Neural cell (in vitro differentiated cells): ENCODE data around the gene HIVEP2. TPM values are rescaled to one million over a fixed set of nuclear protein-coding genes. Genes with fewer than 3 reads are reported as not detected.

Experiments
- H2AFZ ChIP-seq: fragments of 200-600, 300-800 bp; sonication (generic), shearing (Covaris generic); 2 replicates; pipeline ENCODE4 v1.6.0; 2014; ENCODE audit warnings: low read depth, mild to moderate bottlenecking, antibody characterized with exemption, low read length, moderate library complexity
- H3F3A ChIP-seq: fragments of 200-600 bp; shearing (Covaris generic); 2 replicates; pipeline ENCODE4 v1.6.1; 2016; ENCODE audit warnings: mild to moderate bottlenecking, moderate library complexity, mixed read lengths, antibody characterized with exemption, low read length; ENCODE audit not compliant: insufficient read depth, poor library complexity, severe bottlenecking
- H3K27ac ChIP-seq: fragments of 200-600, 300-800 bp; sonication (generic), shearing (Covaris generic); 2 replicates; pipeline ENCODE4 v1.5.1; 2014; ENCODE audit warnings: mild to moderate bottlenecking, low read length, moderate library complexity
- H3K27me3 ChIP-seq: fragments of 300-800, 200-600 bp; sonication (generic), shearing (Covaris generic); 2 replicates; pipeline ENCODE4 v1.6.0; 2014; ENCODE audit warnings: mild to moderate bottlenecking, low read depth, low read length, moderate library complexity; ENCODE audit not compliant: insufficient read depth
- H3K36me3 ChIP-seq: fragments of 300-800, 200-600 bp; sonication (generic), shearing (Covaris generic); 2 replicates; pipeline ENCODE4 v1.5.1; 2014; ENCODE audit warnings: mild to moderate bottlenecking, antibody characterized with exemption, low read length, moderate library complexity; ENCODE audit not compliant: insufficient read depth
- H3K4me2 ChIP-seq: fragments of 300-800, 200-600 bp; sonication (generic), shearing (Covaris generic); 2 replicates; pipeline ENCODE4 v1.6.0; 2014; ENCODE audit warnings: mild to moderate bottlenecking, low read length
- H3K4me3 ChIP-seq: fragments of 300-800, 200-600 bp; sonication (generic), shearing (Covaris generic); 2 replicates; pipeline ENCODE4 v1.5.1; 2014; ENCODE audit warnings: mild to moderate bottlenecking, low read length, moderate library complexity
- H3K79me2 ChIP-seq: fragments of 200-600 bp; shearing (Covaris generic); replicated peaks from 2 replicates; pipeline ENCODE4 v1.6.0; 2014; ENCODE audit warnings: mild to moderate bottlenecking, low read length, moderate library complexity; ENCODE audit not compliant: insufficient read depth
- H3K9ac ChIP-seq: fragments of 300-800, 200-600 bp; sonication (generic), shearing (Covaris generic); 2 replicates; pipeline ENCODE4 v1.6.1; 2016; ENCODE audit warnings: mild to moderate bottlenecking, low read length, mixed read lengths
- H3K9me2 ChIP-seq: fragments of 200-600 bp; shearing (Covaris generic); 2 replicates; pipeline ENCODE4 v1.6.1; 2016; ENCODE audit warnings: mild to moderate bottlenecking, low read length, mixed read lengths; ENCODE audit not compliant: insufficient read depth
- H3K9me3 ChIP-seq: fragments of 200-600, 300-800 bp; sonication (generic), shearing (Covaris generic); 2 replicates; pipeline ENCODE4 v1.6.1; 2016; ENCODE audit warnings: mild to moderate bottlenecking, mixed run types, low read length, moderate library complexity, mixed read lengths
- H4K20me1 ChIP-seq: fragments of 200-600 bp; shearing (Covaris generic); 2 replicates; pipeline ENCODE4 v1.6.1; 2016; ENCODE audit warnings: mild to moderate bottlenecking, mixed run types; ENCODE audit not compliant: insufficient read depth
- POLR2AphosphoS5 ChIP-seq: IDR thresholded peaks from 2 replicates; pipeline ENCODE4 v1.6.1; 2012
- RAD21 ChIP-seq: fragments of 450-650 bp; conservative IDR thresholded peaks from 2 replicates; pipeline ENCODE4 v1.6.1; 2014; ENCODE audit warnings: antibody characterized with exemption, mild to moderate bottlenecking, moderate library complexity
- polyA plus RNA-seq: library from polyadenylated mRNA; depleted of rRNA; stranded (reverse); fragments of >200 nt; gene quantifications from 2 replicates; pipeline ENCODE4 v1.2.3, GENCODE V29; 2014
- TF ChIP-seq, protein P1 (sequence below): IDR thresholded peaks from 2 replicates; pipeline ENCODE4 v1.6.1; 2012; ENCODE audit warnings: borderline replicate concordance

Gene HIVEP2
- polyA plus RNA-seq, 1 donor from 2014 or later = 6.0 TPM

DNA sequence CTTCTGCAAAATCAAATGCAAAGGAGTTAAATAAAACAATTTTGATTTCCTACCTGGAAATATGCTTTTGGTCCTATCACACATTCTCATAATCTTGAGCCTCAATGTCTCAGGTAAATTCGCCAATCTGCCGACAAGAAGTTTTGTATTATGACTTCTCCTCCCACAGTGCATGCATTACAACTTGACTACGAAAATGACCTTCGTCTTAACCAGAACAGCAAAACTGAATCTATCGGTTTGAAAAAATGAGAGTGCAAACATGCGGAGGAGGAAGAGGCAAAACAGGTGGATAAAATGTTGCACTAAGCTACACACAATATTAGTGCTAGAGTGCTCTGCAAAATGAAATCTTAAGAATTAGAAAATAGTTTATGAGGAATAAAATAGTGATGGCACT is 43.4 kb downstream of the HIVEP2 start:
- Histone ChIP-seq H3K9ac (no peak overlapping the region), H3K27me3 (no peaks in the 10 kb centered on the region), H2AFZ (no peak overlapping the region), H3K4me3 (no peak overlapping the region), H3K36me3 (no peaks in the 10 kb centered on the region), H4K20me1 (no peaks in the 10 kb centered on the region), H3K79me2 (peaks cover 7% of the 10 kb centered on the region), H3K9me2 (no peaks in the 10 kb centered on the region), H3K27ac (peak overlapping the region; percentile 81), H3F3A (no peaks in the 10 kb centered on the region), H3K9me3 (no peaks in the 10 kb centered on the region), H3K4me2 (no peak overlapping the region)
- TF ChIP-seq, protein P1, sequence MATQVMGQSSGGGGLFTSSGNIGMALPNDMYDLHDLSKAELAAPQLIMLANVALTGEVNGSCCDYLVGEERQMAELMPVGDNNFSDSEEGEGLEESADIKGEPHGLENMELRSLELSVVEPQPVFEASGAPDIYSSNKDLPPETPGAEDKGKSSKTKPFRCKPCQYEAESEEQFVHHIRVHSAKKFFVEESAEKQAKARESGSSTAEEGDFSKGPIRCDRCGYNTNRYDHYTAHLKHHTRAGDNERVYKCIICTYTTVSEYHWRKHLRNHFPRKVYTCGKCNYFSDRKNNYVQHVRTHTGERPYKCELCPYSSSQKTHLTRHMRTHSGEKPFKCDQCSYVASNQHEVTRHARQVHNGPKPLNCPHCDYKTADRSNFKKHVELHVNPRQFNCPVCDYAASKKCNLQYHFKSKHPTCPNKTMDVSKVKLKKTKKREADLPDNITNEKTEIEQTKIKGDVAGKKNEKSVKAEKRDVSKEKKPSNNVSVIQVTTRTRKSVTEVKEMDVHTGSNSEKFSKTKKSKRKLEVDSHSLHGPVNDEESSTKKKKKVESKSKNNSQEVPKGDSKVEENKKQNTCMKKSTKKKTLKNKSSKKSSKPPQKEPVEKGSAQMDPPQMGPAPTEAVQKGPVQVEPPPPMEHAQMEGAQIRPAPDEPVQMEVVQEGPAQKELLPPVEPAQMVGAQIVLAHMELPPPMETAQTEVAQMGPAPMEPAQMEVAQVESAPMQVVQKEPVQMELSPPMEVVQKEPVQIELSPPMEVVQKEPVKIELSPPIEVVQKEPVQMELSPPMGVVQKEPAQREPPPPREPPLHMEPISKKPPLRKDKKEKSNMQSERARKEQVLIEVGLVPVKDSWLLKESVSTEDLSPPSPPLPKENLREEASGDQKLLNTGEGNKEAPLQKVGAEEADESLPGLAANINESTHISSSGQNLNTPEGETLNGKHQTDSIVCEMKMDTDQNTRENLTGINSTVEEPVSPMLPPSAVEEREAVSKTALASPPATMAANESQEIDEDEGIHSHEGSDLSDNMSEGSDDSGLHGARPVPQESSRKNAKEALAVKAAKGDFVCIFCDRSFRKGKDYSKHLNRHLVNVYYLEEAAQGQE = no peak
- TF ChIP-seq POLR2AphosphoS5 = no peak

GRCh38 chr6:142900227-142900971 is 44.6 kb downstream of the HIVEP2 start:
- peak overlapping the region; percentile 51 for H3K4me3 ChIP-seq
- H3K9ac ChIP-seq = peak overlapping the region; percentile 50
- H2AFZ ChIP-seq = peak overlapping the region; percentile 18
- no peaks in the 10 kb centered on the region for H3K9me3 ChIP-seq
- H4K20me1 ChIP-seq = no peaks in the 10 kb centered on the region
- no peaks in the 10 kb centered on the region for H3F3A ChIP-seq
- no peaks in the 10 kb centered on the region for H3K36me3 ChIP-seq
- peak overlapping the region; percentile 81 for H3K27ac ChIP-seq
- no peaks in the 10 kb centered on the region for H3K27me3 ChIP-seq
- H3K79me2 ChIP-seq = peaks cover 7% of the 10 kb centered on the region
- peak overlapping the region; percentile 41 for H3K4me2 ChIP-seq
- TF ChIP-seq RAD21 = no peak
- TF ChIP-seq, protein P1 = peak; percentile 51
- no peaks in the 10 kb centered on the region for H3K9me2 ChIP-seq
